ENCODE results near the gene WIPI1.

DNA sequence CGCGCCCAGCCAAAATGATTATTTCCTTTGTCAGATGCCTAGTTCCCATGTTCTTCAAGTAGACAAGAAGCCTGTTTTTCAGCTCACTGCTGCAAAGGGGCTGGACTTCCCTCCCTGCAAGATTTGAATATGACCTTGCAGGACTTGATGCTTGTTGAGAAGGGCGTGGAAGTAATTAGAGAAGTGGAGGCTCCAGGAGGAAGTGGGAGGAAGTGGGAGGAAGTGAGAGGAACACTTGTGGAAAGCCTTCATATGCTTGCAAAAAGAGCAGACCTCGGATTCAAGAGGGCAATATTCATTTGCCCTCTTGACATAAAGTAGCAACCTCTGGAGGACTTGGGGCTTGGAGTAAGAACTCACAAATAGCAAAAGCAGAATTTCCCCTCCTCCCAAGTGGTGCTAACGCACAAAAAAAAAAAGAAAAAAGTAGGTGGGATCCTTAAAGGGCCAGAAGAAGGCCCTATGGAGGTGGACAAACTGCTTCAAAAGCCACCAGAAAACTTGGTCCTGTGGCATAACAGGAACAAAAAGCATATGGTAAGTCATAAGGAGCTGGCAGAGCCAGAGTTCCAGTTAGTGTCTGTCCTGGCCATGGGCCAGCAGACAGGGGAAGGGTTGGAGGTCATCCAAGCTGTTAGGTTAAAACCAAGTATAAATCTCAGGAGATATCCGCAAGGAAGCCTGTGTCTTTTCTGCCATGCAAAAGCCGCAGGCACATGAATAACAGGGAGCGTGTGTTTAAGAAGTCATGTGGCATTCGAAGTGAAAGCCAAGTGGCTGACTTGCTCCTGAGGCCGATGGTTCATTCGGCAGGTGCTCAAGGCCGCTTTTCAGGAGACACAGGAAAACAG lies 34.3 kb upstream of the WIPI1 start:
- TF ChIP-seq, protein P1, sequence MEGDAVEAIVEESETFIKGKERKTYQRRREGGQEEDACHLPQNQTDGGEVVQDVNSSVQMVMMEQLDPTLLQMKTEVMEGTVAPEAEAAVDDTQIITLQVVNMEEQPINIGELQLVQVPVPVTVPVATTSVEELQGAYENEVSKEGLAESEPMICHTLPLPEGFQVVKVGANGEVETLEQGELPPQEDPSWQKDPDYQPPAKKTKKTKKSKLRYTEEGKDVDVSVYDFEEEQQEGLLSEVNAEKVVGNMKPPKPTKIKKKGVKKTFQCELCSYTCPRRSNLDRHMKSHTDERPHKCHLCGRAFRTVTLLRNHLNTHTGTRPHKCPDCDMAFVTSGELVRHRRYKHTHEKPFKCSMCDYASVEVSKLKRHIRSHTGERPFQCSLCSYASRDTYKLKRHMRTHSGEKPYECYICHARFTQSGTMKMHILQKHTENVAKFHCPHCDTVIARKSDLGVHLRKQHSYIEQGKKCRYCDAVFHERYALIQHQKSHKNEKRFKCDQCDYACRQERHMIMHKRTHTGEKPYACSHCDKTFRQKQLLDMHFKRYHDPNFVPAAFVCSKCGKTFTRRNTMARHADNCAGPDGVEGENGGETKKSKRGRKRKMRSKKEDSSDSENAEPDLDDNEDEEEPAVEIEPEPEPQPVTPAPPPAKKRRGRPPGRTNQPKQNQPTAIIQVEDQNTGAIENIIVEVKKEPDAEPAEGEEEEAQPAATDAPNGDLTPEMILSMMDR (IDR thresholded peaks at IDR 0.05), result no peak
- TF ChIP-seq POLR2AphosphoS5 (IDR thresholded peaks at IDR 0.05), result no peak
- no peak for TF ChIP-seq POLR2A (IDR thresholded peaks at IDR 0.05)
